H1 (cell line): ENCODE data around the gene GYPC. TPM values are rescaled to one million over a fixed set of nuclear protein-coding genes. Genes with fewer than 3 reads are reported as not detected.

Source experiments
- CTCF ChIA-PET: fragments of 300-600 bp; sonication (Branson Sonifier 250); formaldehyde crosslinking; loops from one replicate; lab custom pipeline; 2021; ENCODE audit not compliant: partially characterized antibody; lab: Charles Lee
- POLR2A ChIA-PET: fragments of 300-600 bp; sonication (Branson Sonifier 250); formaldehyde crosslinking; loops from one replicate; lab custom pipeline; 2021; ENCODE audit warnings: inconsistent platforms; ENCODE audit not compliant: partially characterized antibody; lab: Charles Lee
- DNase-seq, 2 experiments: peaks; one replicate each; pipeline versions ENCODE4 v3.0.0 to v3.0.0-alpha.2; 2010 to 2022; ENCODE audit warnings: low spot score in 2 of 2, low read depth in 1 of 2, mixed read lengths in 1 of 2
- FAIRE-seq: peaks from 2 replicates; lab custom pipeline; 2011; peaks lifted over from hg19 to GRCh38; lab: Jason Lieb, UNC
- H2AFZ ChIP-seq: 2 replicates; pipeline ENCODE4 v1.8.1; 2012; ENCODE audit warnings: low read length, inconsistent platforms
- H2AK5ac ChIP-seq: 2 replicates; pipeline ENCODE4 v1.6.1; 2013; ENCODE audit warnings: low read depth, low read length
- H2BK120ac ChIP-seq: replicated peaks from 2 replicates; pipeline ENCODE3; 2013; ENCODE audit warnings: low read depth, low read length, inconsistent platforms
- H2BK12ac ChIP-seq: 2 replicates; pipeline ENCODE4 v1.6.1; 2013; ENCODE audit warnings: low read depth, low read length
- H2BK15ac ChIP-seq: 2 replicates; pipeline ENCODE4 v1.6.1; 2013; ENCODE audit warnings: low read length
- H2BK20ac ChIP-seq: 2 replicates; pipeline ENCODE4 v1.6.1; 2013; ENCODE audit warnings: low read length
- H2BK5ac ChIP-seq: 2 replicates; pipeline ENCODE4 v1.6.1; 2013; ENCODE audit warnings: low read depth, low read length
- H3K14ac ChIP-seq: 2 replicates; pipeline ENCODE4 v1.6.1; 2013; ENCODE audit warnings: inconsistent platforms; ENCODE audit not compliant: insufficient read length
- H3K18ac ChIP-seq: 2 replicates; pipeline ENCODE4 v1.6.1; 2013; ENCODE audit warnings: low read length; ENCODE audit errors: extremely low read depth
- H3K23ac ChIP-seq: 2 replicates; pipeline ENCODE4 v1.6.1; 2013; ENCODE audit warnings: inconsistent platforms; ENCODE audit not compliant: insufficient read length
- H3K23me2 ChIP-seq: 2 replicates; pipeline ENCODE4 v1.6.1; 2013; ENCODE audit warnings: low read depth, low read length
- H3K27ac ChIP-seq: 2 replicates; pipeline ENCODE4 v1.6.1; 2011; ENCODE audit warnings: low read depth, low read length, inconsistent platforms
- H3K27me3 ChIP-seq, 4 experiments: replicated peaks in 1 of 4; 1 replicate in 1 of 4; 2 replicates in 3 of 4; pipeline versions ENCODE4 v1.6.1 to v1.8.1; 2011 to 2013; ENCODE audit warnings: low read length in 3 of 4, mild to moderate bottlenecking in 3 of 4, inconsistent platforms in 2 of 4, mixed read lengths in 2 of 4, moderate library complexity in 1 of 4; ENCODE audit not compliant: control insufficient read depth in 3 of 4, insufficient read depth in 3 of 4; ENCODE audit errors: extremely low read depth in 1 of 4
- H3K36me3 ChIP-seq, 4 experiments: 2 replicates each; pipeline versions ENCODE4 v1.6.1 to v1.8.1; 2011 to 2013; ENCODE audit warnings: mild to moderate bottlenecking in 4 of 4, low read length in 3 of 4, moderate library complexity in 2 of 4, control low read depth in 1 of 4, inconsistent platforms in 1 of 4; ENCODE audit not compliant: insufficient read depth in 4 of 4, control insufficient read depth in 2 of 4
- H3K4ac ChIP-seq: replicated peaks from 2 replicates; pipeline ENCODE3; 2013; ENCODE audit warnings: low read length, low read depth, mixed read lengths, inconsistent platforms; ENCODE audit not compliant: insufficient read length
- H3K4me1 ChIP-seq, 4 experiments: replicated peaks in 1 of 4; 1 replicate in 1 of 4; 2 replicates in 3 of 4; pipeline versions ENCODE4 v1.6.1 to v1.8.1; 2011 to 2013; ENCODE audit warnings: low read length in 3 of 4, inconsistent platforms in 2 of 4, mixed read lengths in 1 of 4; ENCODE audit not compliant: insufficient read depth in 4 of 4, control insufficient read depth in 3 of 4
- H3K4me2 ChIP-seq, 2 experiments: 2 replicates each; pipeline versions ENCODE4 v1.6.1 to v1.8.1; 2011 to 2013; ENCODE audit warnings: low read depth in 2 of 2, low read length in 2 of 2, control low read depth in 1 of 2, inconsistent platforms in 1 of 2, mild to moderate bottlenecking in 1 of 2; ENCODE audit not compliant: insufficient read depth in 1 of 2
- H3K4me3 ChIP-seq, 4 experiments: fragments of 200-600, 300-600 bp in 1 of 4; sonication (generic), shearing (Covaris generic), sonication (Bioruptor Twin) in 1 of 4; 2 replicates each; pipeline versions ENCODE4 v1.5.1 to v1.8.1; 2011 to 2016; ENCODE audit warnings: low read length in 4 of 4, low read depth in 3 of 4, control low read depth in 2 of 4, inconsistent platforms in 2 of 4, mild to moderate bottlenecking in 2 of 4, mixed read lengths in 1 of 4, moderate library complexity in 1 of 4; ENCODE audit not compliant: insufficient read depth in 2 of 4; ENCODE audit errors: extremely low read depth in 1 of 4
- H3K56ac ChIP-seq: replicated peaks from 2 replicates; pipeline ENCODE3; 2013; ENCODE audit warnings: low read depth, mild to moderate bottlenecking, mixed read lengths, low read length, inconsistent platforms; ENCODE audit not compliant: insufficient read length
- H3K79me1 ChIP-seq: 2 replicates; pipeline ENCODE4 v1.6.1; 2013; ENCODE audit warnings: low read depth, low read length, control low read depth
- H3K79me2 ChIP-seq, 2 experiments: 2 replicates each; pipeline versions ENCODE4 v1.6.1 to v1.8.1; 2012 to 2013; ENCODE audit warnings: low read length in 2 of 2, mild to moderate bottlenecking in 2 of 2, inconsistent platforms in 1 of 2; ENCODE audit not compliant: insufficient read depth in 2 of 2, control insufficient read depth in 1 of 2
- H3K9ac ChIP-seq, 4 experiments: replicated peaks in 1 of 4; 1 replicate in 1 of 4; 2 replicates in 3 of 4; pipeline versions ENCODE4 v1.6.1 to v1.8.1; 2011 to 2013; ENCODE audit warnings: low read depth in 3 of 4, low read length in 3 of 4, control low read depth in 2 of 4, mild to moderate bottlenecking in 2 of 4, moderate library complexity in 2 of 4, inconsistent platforms in 1 of 4; ENCODE audit errors: extremely low read depth in 1 of 4
- H3K9me3 ChIP-seq, 2 experiments: 2 replicates each; pipeline versions ENCODE4 v1.6.1 to v1.8.1; 2012 to 2013; ENCODE audit warnings: mild to moderate bottlenecking in 2 of 2, moderate library complexity in 2 of 2, control low read depth in 1 of 2, inconsistent platforms in 1 of 2, low read depth in 1 of 2, low read length in 1 of 2, mixed read lengths in 1 of 2; ENCODE audit not compliant: insufficient read depth in 2 of 2
- H4K20me1 ChIP-seq, 2 experiments: replicated peaks in 1 of 2; 2 replicates each; pipeline versions ENCODE3 to v1.8.1; 2011 to 2013; ENCODE audit warnings: inconsistent platforms in 2 of 2, low read length in 2 of 2, mild to moderate bottlenecking in 1 of 2; ENCODE audit not compliant: insufficient read depth in 2 of 2, control insufficient read depth in 1 of 2
- H4K5ac ChIP-seq: 2 replicates; pipeline ENCODE4 v1.6.1; 2013; ENCODE audit warnings: low read length, low read depth, mixed read lengths, inconsistent platforms; ENCODE audit not compliant: insufficient read length
- H4K8ac ChIP-seq: 2 replicates; pipeline ENCODE4 v1.8.0; 2013; ENCODE audit warnings: mild to moderate bottlenecking, moderate library complexity, low read length, inconsistent platforms; ENCODE audit not compliant: insufficient read depth; ENCODE audit errors: extremely low read depth
- H4K91ac ChIP-seq: replicated peaks from 2 replicates; pipeline ENCODE3; 2013; ENCODE audit warnings: low read length, mixed read lengths, inconsistent platforms; ENCODE audit not compliant: insufficient read length
- YY1 ChIP-seq: IDR thresholded peaks from 2 replicates; pipeline ENCODE4 v1.6.1; 2011; ENCODE audit warnings: low read depth, mild to moderate bottlenecking, low read length
- WGBS, 2 experiments: shearing (Covaris generic) in 1 of 2; methylation state at CpG; one replicate each; pipeline versions ENCODE4 v1.1.6 to v1.1.7; 2013 to 2015; ENCODE audit warnings: low lambda C conversion rate in 2 of 2, mixed read lengths in 2 of 2, inconsistent platforms in 1 of 2, low coverage in 1 of 2, missing lambda C conversion rate in 1 of 2; ENCODE audit not compliant: insufficient replicate concordance in 2 of 2, insufficient coverage in 1 of 2, insufficient read length in 1 of 2; ENCODE audit errors: extremely low coverage in 1 of 2, missing lambda C conversion rate in 1 of 2; 5-methylcytosine and 5-hydroxymethylcytosine counted together
- polyA plus RNA-seq, 7 experiments: library from polyadenylated mRNA; depleted of rRNA in 3 of 7; stranded (reverse) in 5 of 7; unstranded in 2 of 7; fragments of >200 nt in 5 of 7; fragments of 200-250 nt in 2 of 7; gene quantifications; 1 replicate in 5 of 7; 2 replicates in 1 of 7; 4 replicates in 1 of 7; pipeline versions ENCODE4 v1.2.1 to v1.2.3, GENCODE V29; 2011 to 2013; ENCODE audit warnings: missing spikeins in 2 of 7, mixed read lengths in 2 of 7
- total RNA-seq: library from RNA; stranded (reverse); fragmentation: NEBNext Ultra II Directional; extraction: Animal tissue kit (Norgen Biotek cat#: 25700); gene quantifications from 2 replicates; pipeline ENCODE4 v1.2.1, GENCODE V29; 2021

The GYPC gene
- total and polyA plus RNA-seq, 2 of the 8 experiments (the other 6 are each of a cell fraction or from before 2014, with no cell fraction given): 26.8 to 53.6 TPM

DNA sequence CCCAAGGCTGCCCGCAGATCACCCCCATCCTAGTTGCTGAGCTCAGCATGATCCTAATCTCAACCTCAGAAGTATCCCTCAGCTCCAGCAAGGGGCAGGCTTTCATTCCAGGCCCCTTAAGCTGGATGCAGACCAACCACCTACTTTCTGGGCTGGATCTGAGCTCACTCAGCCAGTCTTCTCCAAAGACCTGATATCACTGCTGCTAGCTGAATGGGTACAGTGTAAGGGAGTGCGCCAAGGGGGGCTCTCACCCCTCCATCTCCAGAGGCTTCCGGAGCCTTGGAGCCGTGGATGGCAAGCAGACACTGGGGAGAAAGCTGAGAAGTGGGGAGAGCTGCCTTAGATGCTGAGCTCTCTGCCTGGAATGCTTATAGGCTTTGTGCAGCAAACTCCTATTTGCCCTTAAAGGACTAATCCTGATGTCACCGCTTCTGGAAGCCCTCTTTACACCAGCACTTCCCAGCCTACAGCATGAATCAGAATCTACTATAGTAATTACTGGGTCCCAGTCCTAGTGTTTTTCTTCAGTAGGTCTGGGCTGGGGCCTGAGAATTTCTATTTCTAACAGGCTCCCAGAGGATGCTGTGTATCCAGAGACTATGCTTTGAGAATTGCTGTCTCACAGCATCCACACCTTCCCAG, 31.0 kb downstream of the GYPC start:
- Histone ChIP-seq H2BK12ac (no peak overlapping the region), H4K91ac (no peak overlapping the region), H3K79me2 (no peaks in the 10 kb centered on the region), H4K5ac (no peak overlapping the region), H4K20me1 (no peaks in the 10 kb centered on the region), H3K23ac (no peak overlapping the region), H2BK15ac (no peak overlapping the region), H3K4me1 (no peaks in the 10 kb centered on the region; a peak in 1 of 7 replicates), H3K4me3 (no peak overlapping the region), H2AK5ac (no peak overlapping the region), H3K18ac (no peak overlapping the region), H3K27me3 (no peaks in the 10 kb centered on the region), H3K23me2 (no peaks in the 10 kb centered on the region), H2BK20ac (no peak overlapping the region), H3K9ac (no peak overlapping the region), H3K79me1 (no peaks in the 10 kb centered on the region), H3K36me3 (0 out of 8 replicates have a peak, but pooled peaks cover 0 to 2% (median 0%) of the 10 kb centered on the region in 4 experiments), H3K4ac (no peak overlapping the region), H2AFZ (no peak overlapping the region), H2BK5ac (no peak overlapping the region), H3K14ac (no peak overlapping the region), H3K56ac (no peak overlapping the region), H2BK120ac (no peak overlapping the region), H4K8ac (no peak overlapping the region), H3K9me3 (peaks cover 0 to 2% of the 10 kb centered on the region in 2 experiments; a peak in 1 of 4 replicates), H3K4me2 (no peak overlapping the region), H3K27ac (no peak overlapping the region)
- WGBS, 2 experiments: 91% methylated on average over 5 of the region's 5 CpGs; no CpG with 5 or more reads in 1 of the 2 experiments
- DNase-seq: no peak
- POLR2A ChIA-PET: interaction anchor here (1.3 kb wide), 1 partner anchor 11 kb away, joined by 4 read pairs; no protein-coding TSS in a partner anchor
- FAIRE-seq: no peak
- CTCF ChIA-PET: interaction anchor here (0.8 to 1.3 kb wide), 4 partner anchors 8 to 340 kb away, joined by 3 to 5 read pairs (median 4); no protein-coding TSS in a partner anchor
- TF ChIP-seq YY1: no peak
